Stimulated activated memory B cell treated with anti-CD40 and anti-IgM and Interleukin-4, amounts not matched to agents 10 μg/mL and 1 μg/mL and 100 μg/mL, for 72 hours (primary cell): ENCODE data around the gene PLXNB3.

Source experiments
- ATAC-seq: fragments of 150-1000 bp; cut with Tn5 transposase; 2 replicates; pipeline ENCODE4 v1.10.0; 2021
- H3K27ac Mint-ChIP-seq: one replicate; pipeline ENCODE4 v1.8.0; 2022; ENCODE audit warnings: mild to moderate bottlenecking, mixed read lengths
- H3K27me3 Mint-ChIP-seq: one replicate; pipeline ENCODE4 v1.8.0; 2022; ENCODE audit warnings: mixed read lengths
- H3K36me3 Mint-ChIP-seq: one replicate; pipeline ENCODE4 v1.8.0; 2022; ENCODE audit warnings: mixed read lengths
- H3K4me1 Mint-ChIP-seq: one replicate; pipeline ENCODE4 v1.8.0; 2022; ENCODE audit warnings: mixed read lengths
- H3K4me3 Mint-ChIP-seq: one replicate; pipeline ENCODE4 v1.8.0; 2022; ENCODE audit warnings: mild to moderate bottlenecking, moderate library complexity, mixed read lengths
- H3K9me3 Mint-ChIP-seq: one replicate; pipeline ENCODE4 v1.8.0; 2022; ENCODE audit warnings: mixed read lengths

Gene PLXNB3

DNA sequence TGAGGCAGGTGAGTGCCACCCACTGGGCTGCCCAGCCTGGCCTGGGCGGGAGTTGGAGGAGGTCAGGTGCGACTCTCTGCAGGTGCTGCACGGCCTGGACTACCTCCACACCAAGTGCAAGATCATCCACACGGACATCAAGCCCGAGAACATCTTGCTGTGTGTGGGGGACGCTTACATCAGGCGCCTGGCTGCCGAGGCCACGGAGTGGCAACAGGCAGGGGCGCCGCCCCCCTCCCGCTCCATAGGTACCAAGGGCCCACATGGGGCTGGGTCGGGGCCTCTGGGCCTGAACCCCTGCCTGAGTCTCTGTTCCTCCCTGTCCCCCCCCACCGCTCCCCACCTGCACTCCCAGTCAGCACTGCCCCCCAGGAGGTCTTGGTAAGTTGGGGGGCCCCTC is 18.8 kb downstream of the PLXNB3 start:
- H3K4me3 Mint-ChIP-seq: no peak overlapping the region
- no peaks in the 10 kb centered on the region for H3K9me3 Mint-ChIP-seq
- H3K27ac Mint-ChIP-seq: no peak overlapping the region
- peaks cover 11% of the 10 kb centered on the region for H3K36me3 Mint-ChIP-seq
- peaks cover 15% of the 10 kb centered on the region for H3K27me3 Mint-ChIP-seq
- peaks cover 9% of the 10 kb centered on the region for H3K4me1 Mint-ChIP-seq
- ATAC-seq: no peak

- Mint-ChIP-seq H3K27ac (no peak overlapping the region), H3K4me3 (no peak overlapping the region), H3K27me3 (peaks cover 15% of the 10 kb centered on the region), H3K9me3 (no peaks in the 10 kb centered on the region), H3K4me1 (peaks cover 9% of the 10 kb centered on the region), H3K36me3 (peaks cover 11% of the 10 kb centered on the region)
- ATAC-seq: no peak
Observed at GRCh38 chrX:153783378-153784013, 19.4 kb downstream of the PLXNB3 start.

GRCh38 chrX:153784325-153784967 is 20.4 kb downstream of the PLXNB3 start:
- H3K36me3 Mint-ChIP-seq: peaks cover 11% of the 10 kb centered on the region
- no peak overlapping the region for H3K4me3 Mint-ChIP-seq
- H3K9me3 Mint-ChIP-seq: no peaks in the 10 kb centered on the region
- H3K27me3 Mint-ChIP-seq: peaks cover 12% of the 10 kb centered on the region
- no peak for ATAC-seq
- peaks cover 9% of the 10 kb centered on the region for H3K4me1 Mint-ChIP-seq
- H3K27ac Mint-ChIP-seq: no peak overlapping the region

DNA sequence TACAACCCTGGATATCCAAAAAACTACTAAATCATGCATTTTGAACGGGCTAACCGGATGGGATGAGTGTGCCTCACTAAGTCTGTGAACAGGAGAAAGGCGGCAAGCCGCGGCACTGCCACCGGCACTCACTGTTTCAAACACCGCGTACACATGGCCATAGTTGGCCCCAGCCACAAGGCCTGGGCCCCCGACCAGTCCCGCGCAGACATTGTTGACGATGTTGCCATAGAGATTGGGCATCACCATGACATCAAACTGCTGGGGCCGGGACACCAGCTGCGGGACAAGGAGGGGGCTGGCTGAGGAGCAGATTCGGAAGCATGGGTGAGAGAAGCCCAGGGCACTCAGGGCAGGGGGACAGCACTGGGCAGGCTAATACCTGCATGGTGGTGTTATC is 22.6 kb downstream of the PLXNB3 start:
- no peaks in the 10 kb centered on the region for H3K9me3 Mint-ChIP-seq
- H3K36me3 Mint-ChIP-seq: peaks cover 11% of the 10 kb centered on the region
- H3K27me3 Mint-ChIP-seq: no peaks in the 10 kb centered on the region
- H3K4me3 Mint-ChIP-seq: no peak overlapping the region
- no peak for ATAC-seq
- H3K27ac Mint-ChIP-seq: no peak overlapping the region
- H3K4me1 Mint-ChIP-seq: no peaks in the 10 kb centered on the region

DNA sequence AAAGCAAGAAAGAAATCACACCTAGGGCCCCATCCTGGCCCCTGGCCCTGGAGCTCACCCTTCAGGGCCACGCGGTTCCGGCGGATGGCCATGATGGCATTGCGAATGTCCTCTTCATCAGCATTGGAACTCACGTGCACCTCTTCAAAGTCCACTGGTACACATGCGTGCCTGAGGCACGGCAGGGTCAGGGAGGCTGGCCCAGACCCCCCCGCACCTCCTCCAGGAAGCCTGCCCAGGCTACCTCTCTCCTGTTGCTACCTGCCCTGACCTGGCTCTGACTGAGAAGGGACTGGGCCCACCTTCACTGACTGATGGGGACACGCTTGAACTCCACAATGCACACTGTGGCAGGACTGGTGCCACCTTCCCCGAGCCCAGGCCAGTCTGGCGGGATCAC is 25.6 kb downstream of the PLXNB3 start:
- H3K4me1 Mint-ChIP-seq: peaks cover 8% of the 10 kb centered on the region
- no peak for ATAC-seq
- no peaks in the 10 kb centered on the region for H3K27me3 Mint-ChIP-seq
- no peak overlapping the region for H3K4me3 Mint-ChIP-seq
- no peak overlapping the region for H3K27ac Mint-ChIP-seq
- no peaks in the 10 kb centered on the region for H3K9me3 Mint-ChIP-seq
- H3K36me3 Mint-ChIP-seq: peaks cover 5% of the 10 kb centered on the region

- no peak overlapping the region for H3K4me3 Mint-ChIP-seq
- no peak overlapping the region for H3K27ac Mint-ChIP-seq
Observed at GRCh38 chrX:153791104-153791852, 27.2 kb downstream of the PLXNB3 start.

GRCh38 chrX:153792368-153792767 is 28.3 kb downstream of the PLXNB3 start:
- no peak overlapping the region for H3K27ac Mint-ChIP-seq
- no peak for ATAC-seq
- H3K4me3 Mint-ChIP-seq: no peak overlapping the region
- no peaks in the 10 kb centered on the region for H3K27me3 Mint-ChIP-seq
- no peaks in the 10 kb centered on the region for H3K36me3 Mint-ChIP-seq
- peaks cover 17% of the 10 kb centered on the region for H3K4me1 Mint-ChIP-seq
- H3K9me3 Mint-ChIP-seq: no peaks in the 10 kb centered on the region

More at GRCh38 chrX:153791104-153791852, 27.2 kb downstream of the PLXNB3 start:
- Mint-ChIP-seq H3K36me3 (no peaks in the 10 kb centered on the region), H3K9me3 (no peaks in the 10 kb centered on the region), H3K27me3 (no peaks in the 10 kb centered on the region), H3K4me1 (peaks cover 13% of the 10 kb centered on the region)
- ATAC-seq: no peak

DNA sequence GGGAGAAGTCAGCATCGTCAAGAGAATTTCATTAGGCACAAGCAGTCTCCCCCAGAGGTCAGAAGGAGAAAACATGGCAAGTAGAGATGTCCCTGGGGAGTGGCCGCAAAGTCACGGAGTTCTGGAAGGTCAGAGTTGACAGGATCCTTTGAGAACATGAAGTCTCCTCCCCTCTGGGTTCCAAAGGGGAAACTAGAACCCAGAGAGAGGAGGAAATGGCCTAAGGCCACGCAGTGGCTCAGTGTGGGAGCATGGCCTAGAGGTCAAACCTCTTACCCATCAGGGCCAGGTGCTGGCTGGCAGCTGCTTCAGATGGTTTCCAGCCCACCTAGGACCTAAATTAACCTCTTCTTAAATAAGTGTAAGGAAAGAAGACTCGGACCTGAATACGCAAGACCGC is 29.2 kb downstream of the PLXNB3 start:
- no peak for ATAC-seq
- peak overlapping the region; percentile 99 for H3K4me3 Mint-ChIP-seq
- H3K4me1 Mint-ChIP-seq: peaks cover 17% of the 10 kb centered on the region
- H3K27me3 Mint-ChIP-seq: no peaks in the 10 kb centered on the region
- peaks cover 4% of the 10 kb centered on the region for H3K36me3 Mint-ChIP-seq
- H3K9me3 Mint-ChIP-seq: no peaks in the 10 kb centered on the region
- H3K27ac Mint-ChIP-seq: peak overlapping the region; percentile 99

DNA sequence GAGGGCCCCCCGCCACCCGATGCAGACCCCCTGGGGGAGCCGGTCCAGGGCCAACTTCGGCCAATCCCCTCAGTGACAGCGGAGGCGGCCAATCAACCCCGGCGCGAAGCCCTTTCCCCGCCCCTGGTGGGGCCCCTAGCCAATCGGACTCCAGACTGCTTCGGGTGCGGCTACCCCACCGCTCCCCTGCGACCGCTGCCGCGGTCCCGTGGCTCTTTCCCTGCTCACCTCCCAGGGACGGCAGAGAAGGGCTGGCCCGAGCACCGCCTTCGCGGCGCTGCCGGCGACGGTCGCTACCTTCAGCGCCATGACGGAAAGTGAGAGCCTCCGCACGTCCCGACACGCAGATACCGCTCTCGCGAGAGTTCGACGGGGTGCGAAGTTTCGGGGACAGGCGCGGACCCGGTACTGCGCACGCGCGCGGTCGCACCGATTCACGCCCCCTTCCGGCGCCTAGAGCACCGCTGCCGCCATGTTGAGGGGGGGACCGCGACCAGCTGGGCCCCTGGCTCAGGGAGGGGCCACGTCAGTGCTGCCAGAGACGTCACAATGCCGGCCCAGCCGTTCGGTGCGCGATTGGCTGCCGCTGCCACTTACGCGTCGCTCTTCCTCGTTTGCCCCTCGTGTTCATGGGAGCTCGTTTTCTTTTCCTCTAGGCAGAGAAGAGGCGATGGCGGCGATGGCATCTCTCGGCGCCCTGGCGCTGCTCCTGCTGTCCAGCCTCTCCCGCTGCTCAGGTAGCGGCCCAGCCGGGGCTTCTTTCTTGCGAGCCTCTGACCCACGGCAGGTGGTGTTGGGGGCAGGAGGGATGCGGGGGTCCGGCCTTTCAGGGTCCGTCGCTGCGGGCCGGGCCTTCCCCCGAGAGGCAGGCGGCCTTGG is 30.2 kb downstream of the PLXNB3 start, which contains the start of the genes IDH3G and SSR4:
Gene IDH3G, minus strand, starts transcription at position 358 of the 879 bp plus-strand sequence. Its CDS starts 49 bp downstream, at position 309.
Gene SSR4, plus strand, starts transcription at position 651 of the 879 bp plus-strand sequence. Its CDS starts 20 bp downstream, at position 671.
- Mint-ChIP-seq H3K4me1 (peaks cover 17% of the 10 kb centered on the region), H3K36me3 (peaks cover 13% of the 10 kb centered on the region), H3K4me3 (peak within 1 kb of the TSS; percentile 99), H3K27ac (peak within 1 kb of the TSS; percentile 99), H3K9me3 (no peaks in the 10 kb centered on the region), H3K27me3 (no peaks in the 10 kb centered on the region)
- ATAC-seq: peak; percentile 97

DNA sequence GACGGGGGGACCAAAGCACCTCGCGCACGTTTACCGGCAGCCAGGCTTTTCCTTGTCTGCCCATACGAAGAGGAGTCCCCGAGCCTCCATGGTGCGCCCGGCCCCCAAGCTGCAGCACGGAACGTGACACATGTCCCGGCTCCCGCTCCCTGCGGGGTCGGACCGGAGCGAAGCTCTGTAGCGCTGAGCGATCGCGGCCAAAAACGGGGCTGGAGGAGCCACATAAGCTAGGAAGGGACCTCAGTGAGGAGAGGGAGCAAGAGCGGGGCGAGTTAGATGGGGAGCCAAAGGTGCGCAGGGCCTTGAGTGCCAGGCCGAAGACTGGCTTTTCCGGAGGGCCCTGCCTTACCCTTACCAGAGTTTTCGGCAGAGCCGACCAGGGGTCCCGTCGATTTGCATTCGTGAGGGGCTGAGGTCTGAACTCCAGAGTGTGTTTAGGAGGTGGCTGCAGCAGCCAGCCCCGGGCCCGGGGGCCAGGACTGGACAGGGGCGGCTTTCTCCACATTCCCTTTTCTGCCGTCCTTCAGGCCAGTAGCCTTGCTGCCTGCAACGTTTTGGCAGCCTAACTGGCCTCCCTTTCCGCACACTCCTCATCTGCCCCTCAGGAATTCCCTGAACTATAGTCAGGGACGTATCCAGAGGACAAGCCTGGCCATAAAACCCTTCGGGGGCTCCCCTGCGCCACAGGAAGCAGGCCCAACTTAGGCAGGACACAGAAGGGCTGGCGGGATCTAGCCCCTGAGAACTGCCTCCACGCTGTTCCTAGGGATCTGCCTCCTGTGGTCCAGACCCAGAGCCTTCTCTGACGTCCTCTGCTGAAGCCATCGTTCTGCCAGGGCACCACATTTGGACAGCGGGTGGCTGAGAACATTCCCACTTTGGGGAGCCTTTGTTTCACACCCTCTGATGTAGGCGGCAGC is 31.1 kb downstream of the PLXNB3 start:
- Mint-ChIP-seq H3K4me3 (peak overlapping the region; percentile 99), H3K4me1 (peaks cover 17% of the 10 kb centered on the region), H3K27ac (peak overlapping the region; percentile 99), H3K36me3 (peaks cover 13% of the 10 kb centered on the region), H3K27me3 (no peaks in the 10 kb centered on the region), H3K9me3 (no peaks in the 10 kb centered on the region)
- ATAC-seq: peak; percentile 7

- Mint-ChIP-seq H3K4me3 (no peak overlapping the region), H3K27ac (no peak overlapping the region), H3K36me3 (peaks cover 13% of the 10 kb centered on the region), H3K9me3 (no peaks in the 10 kb centered on the region), H3K4me1 (peaks cover 17% of the 10 kb centered on the region), H3K27me3 (no peaks in the 10 kb centered on the region)
- no peak for ATAC-seq
Observed at GRCh38 chrX:153797415-153798015, 33.5 kb downstream of the PLXNB3 start.

DNA sequence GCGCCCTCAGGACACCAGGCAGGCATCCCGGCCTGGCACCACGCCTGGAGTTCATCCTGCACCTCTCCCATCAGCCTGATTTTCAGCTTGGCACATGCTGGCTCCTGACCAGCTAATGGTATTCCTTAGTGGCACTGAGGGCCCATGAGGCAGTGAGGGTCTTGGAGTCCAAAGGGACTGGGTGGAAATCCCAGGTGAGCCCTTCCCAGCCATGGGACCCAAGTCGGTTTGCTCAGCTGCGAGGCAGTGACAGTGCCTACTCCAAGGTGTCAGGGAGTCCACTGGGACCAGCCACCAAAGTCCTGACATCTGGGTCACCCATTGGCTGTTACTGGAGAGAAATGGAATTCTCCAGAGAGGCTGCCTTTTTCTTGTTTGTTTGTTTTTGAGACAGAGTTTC is 35.3 kb downstream of the PLXNB3 start:
- Mint-ChIP-seq H3K36me3 (peaks cover 13% of the 10 kb centered on the region), H3K4me1 (peaks cover 9% of the 10 kb centered on the region), H3K9me3 (no peaks in the 10 kb centered on the region), H3K27me3 (no peaks in the 10 kb centered on the region), H3K4me3 (no peak overlapping the region), H3K27ac (no peak overlapping the region)
- ATAC-seq: no peak

DNA sequence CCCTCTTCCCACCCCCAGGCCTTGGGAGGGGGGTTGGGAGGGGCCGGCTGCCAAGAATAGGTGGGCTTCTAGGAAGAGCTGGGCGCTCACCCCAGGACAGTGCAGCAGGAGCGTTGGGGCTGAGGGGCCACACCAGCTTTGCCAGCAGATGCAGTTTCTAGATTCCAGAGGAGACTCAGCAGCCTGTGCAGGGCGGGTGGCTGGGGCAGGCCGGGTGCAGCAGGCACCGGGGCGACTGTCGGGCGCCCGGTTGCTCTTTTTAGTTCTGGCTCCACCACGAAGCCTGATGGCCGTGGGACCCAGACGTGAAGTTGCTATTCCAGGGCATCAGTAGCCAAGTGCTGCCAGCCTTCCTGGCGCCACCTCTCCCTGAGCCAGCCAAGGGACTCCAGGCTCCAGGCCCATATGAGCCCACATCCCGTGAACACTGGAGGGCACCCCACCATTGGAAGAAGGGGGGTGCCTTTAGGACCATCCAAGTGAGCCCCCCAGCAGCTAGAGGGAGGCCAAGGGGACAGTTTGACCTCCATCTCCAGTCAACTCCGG is 36.2 kb downstream of the PLXNB3 start:
- H3K27me3 Mint-ChIP-seq: no peaks in the 10 kb centered on the region
- no peak overlapping the region for H3K27ac Mint-ChIP-seq
- H3K9me3 Mint-ChIP-seq: no peaks in the 10 kb centered on the region

More for the DNA sequence above, 36.2 kb downstream of the PLXNB3 start:
- no peak for ATAC-seq
- peaks cover 9% of the 10 kb centered on the region for H3K4me1 Mint-ChIP-seq
- no peak overlapping the region for H3K4me3 Mint-ChIP-seq
- peaks cover 13% of the 10 kb centered on the region for H3K36me3 Mint-ChIP-seq
